ENCODE measurements around the gene M6PR.

DNA sequence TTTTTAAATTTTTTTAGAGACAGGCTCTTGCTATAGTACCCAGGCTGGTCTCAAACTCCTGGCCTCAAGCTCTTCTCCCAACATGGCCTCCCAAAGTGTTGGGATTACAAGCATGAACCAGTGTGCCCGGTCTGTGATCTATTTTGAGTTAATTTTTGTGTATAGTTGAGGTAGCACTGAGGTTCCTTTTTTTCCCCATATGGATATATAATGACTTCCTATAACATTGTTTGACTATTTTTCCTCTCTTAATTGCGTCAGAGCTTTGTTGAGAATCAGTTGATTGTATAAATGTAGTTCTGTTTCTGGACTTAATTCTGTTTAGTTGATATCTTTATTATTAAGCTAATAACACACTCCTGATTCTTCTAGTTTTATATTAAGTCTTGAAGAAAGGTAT lies 8.6 kb upstream of the M6PR start:
- TF ChIP-seq, protein P1, sequence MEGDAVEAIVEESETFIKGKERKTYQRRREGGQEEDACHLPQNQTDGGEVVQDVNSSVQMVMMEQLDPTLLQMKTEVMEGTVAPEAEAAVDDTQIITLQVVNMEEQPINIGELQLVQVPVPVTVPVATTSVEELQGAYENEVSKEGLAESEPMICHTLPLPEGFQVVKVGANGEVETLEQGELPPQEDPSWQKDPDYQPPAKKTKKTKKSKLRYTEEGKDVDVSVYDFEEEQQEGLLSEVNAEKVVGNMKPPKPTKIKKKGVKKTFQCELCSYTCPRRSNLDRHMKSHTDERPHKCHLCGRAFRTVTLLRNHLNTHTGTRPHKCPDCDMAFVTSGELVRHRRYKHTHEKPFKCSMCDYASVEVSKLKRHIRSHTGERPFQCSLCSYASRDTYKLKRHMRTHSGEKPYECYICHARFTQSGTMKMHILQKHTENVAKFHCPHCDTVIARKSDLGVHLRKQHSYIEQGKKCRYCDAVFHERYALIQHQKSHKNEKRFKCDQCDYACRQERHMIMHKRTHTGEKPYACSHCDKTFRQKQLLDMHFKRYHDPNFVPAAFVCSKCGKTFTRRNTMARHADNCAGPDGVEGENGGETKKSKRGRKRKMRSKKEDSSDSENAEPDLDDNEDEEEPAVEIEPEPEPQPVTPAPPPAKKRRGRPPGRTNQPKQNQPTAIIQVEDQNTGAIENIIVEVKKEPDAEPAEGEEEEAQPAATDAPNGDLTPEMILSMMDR (IDR thresholded peaks at IDR 0.05) = no peak
- TF ChIP-seq POLR2A (IDR thresholded peaks at IDR 0.05) = no peak

Data from ovary (tissue), 3 donors.